ENCODE data around the gene SPTBN1.

DNA sequence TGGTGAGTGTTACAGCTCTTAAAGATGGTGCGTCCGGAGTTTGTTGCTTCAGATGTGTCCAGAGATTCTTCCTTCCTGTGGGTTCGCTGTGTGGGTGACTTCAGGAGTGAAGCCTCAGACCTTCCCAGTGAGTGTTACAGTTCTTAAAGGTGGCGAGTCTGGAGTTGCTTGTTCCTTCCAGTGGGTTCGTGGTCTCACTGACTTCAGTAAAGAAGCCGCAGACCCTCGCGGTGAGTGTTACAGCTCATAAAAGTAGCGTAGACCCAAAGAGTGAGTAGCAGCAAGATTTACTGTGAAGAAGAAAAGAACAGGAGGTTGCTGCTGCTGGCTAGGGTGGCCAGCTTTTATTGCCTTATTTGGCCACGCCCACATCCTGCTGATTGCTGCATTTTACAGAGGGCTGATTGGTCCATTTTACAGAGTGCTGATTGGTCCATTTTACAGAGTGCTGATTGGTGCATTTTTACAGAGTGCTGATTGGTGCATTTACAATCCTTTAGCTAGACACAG, 34.0 kb upstream of the SPTBN1 start:
- TF ChIP-seq, protein P1, sequence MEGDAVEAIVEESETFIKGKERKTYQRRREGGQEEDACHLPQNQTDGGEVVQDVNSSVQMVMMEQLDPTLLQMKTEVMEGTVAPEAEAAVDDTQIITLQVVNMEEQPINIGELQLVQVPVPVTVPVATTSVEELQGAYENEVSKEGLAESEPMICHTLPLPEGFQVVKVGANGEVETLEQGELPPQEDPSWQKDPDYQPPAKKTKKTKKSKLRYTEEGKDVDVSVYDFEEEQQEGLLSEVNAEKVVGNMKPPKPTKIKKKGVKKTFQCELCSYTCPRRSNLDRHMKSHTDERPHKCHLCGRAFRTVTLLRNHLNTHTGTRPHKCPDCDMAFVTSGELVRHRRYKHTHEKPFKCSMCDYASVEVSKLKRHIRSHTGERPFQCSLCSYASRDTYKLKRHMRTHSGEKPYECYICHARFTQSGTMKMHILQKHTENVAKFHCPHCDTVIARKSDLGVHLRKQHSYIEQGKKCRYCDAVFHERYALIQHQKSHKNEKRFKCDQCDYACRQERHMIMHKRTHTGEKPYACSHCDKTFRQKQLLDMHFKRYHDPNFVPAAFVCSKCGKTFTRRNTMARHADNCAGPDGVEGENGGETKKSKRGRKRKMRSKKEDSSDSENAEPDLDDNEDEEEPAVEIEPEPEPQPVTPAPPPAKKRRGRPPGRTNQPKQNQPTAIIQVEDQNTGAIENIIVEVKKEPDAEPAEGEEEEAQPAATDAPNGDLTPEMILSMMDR (conservative IDR thresholded peaks at IDR 0.05; ENCODE audit: low read length) = no peak
- no peak for TF ChIP-seq EZH2phosphoT487 (IDR thresholded peaks at IDR 0.05; ENCODE audit: borderline replicate concordance, low read depth, low read length)

Data from OCI-LY7 (cell line).